Transverse colon (tissue), 4 donors: ENCODE measurements around the gene DGCR2. TPM values are rescaled to one million over a fixed set of nuclear protein-coding genes. Genes with fewer than 3 reads are reported as not detected.

Experiments
- DNase-seq: peaks from one replicate; pipeline ENCODE4 v3.0.0-alpha.2; 2019
- H3K27ac ChIP-seq, 4 donors: fragments of 200-600 bp; sonication (generic); 2 replicates each; pipeline ENCODE4 v1.5.1; 2016 to 2018; ENCODE audit warnings: inconsistent platforms in 4 of 4
- H3K27me3 ChIP-seq: fragments of 200-600 bp; sonication (generic); 2 replicates; pipeline ENCODE4 v1.5.1; 2017; ENCODE audit warnings: inconsistent platforms
- H3K36me3 ChIP-seq, 4 donors: fragments of 200-600 bp; sonication (generic); 2 replicates each; pipeline ENCODE4 v1.5.1; 2017 to 2019; ENCODE audit warnings: inconsistent platforms in 4 of 4
- H3K4me1 ChIP-seq, 4 donors: fragments of 200-600 bp; sonication (generic); 2 replicates each; pipeline ENCODE4 v1.5.1; 2017 to 2020; ENCODE audit warnings: inconsistent platforms in 4 of 4
- H3K4me3 ChIP-seq, 4 donors: fragments of 200-600 bp; sonication (generic); 1 replicate in 1 of 4; 2 replicates in 3 of 4; pipeline versions ENCODE4 v1.5.1 to v1.6.1; 2017 to 2019; ENCODE audit warnings: inconsistent platforms in 4 of 4
- H3K9me3 ChIP-seq, 2 donors: fragments of 200-600 bp; sonication (generic); 2 replicates each; pipeline ENCODE4 v1.5.1; 2017 to 2019; ENCODE audit warnings: inconsistent platforms in 2 of 2
- EP300 ChIP-seq: sonication (generic); formaldehyde crosslinking; IDR thresholded peaks from one replicate; pipeline ENCODE4 v1.6.1; 2017; ENCODE audit warnings: antibody characterized with exemption, low read depth
- POLR2A ChIP-seq: fragments of 450-650 bp; IDR thresholded peaks from one replicate; pipeline ENCODE4 v1.6.1; 2016; ENCODE audit warnings: antibody characterized with exemption, mild to moderate bottlenecking, moderate library complexity
- POLR2AphosphoS5 ChIP-seq, 3 donors: sonication (generic); formaldehyde crosslinking; IDR thresholded peaks; one replicate each; pipeline ENCODE4 v1.6.1; 2016; ENCODE audit warnings: antibody characterized with exemption in 3 of 3
- WGBS, 2 donors: methylation state at CpG; one replicate each; pipeline ENCODE4 v1.1.5; 2018; ENCODE audit warnings: low coverage in 1 of 2; 5-methylcytosine and 5-hydroxymethylcytosine counted together
- in situ Hi-C, 4 donors: fragments of 200-750 bp; cut with MboI; loops; one replicate each; pipeline versions ENCODE4 v1.15.0 to v1.15.1; 2017; ENCODE audit warnings: low sequenced_read_pairs in 3 of 4, low pct_ligation_motif_present in 1 of 4, low pct_unique_long_range_greater_than_20kb in 1 of 4
- intact Hi-C: fragments of 100-400 bp; cut with DNase I; formaldehyde crosslinking; loops from one replicate; pipeline ENCODE4 v1.15.1; 2023; ENCODE audit warnings: low total_unique reads
- total RNA-seq, 4 donors: library from RNA; depleted of rRNA; stranded (reverse); fragments of >200 nt; gene quantifications; one replicate each; pipeline ENCODE4 v1.1.0, GENCODE V29; 2016
- TF ChIP-seq, protein P1 (sequence below), 5 experiments: fragments of 200-600 bp in 3 of 5; fragments of 450-650 bp in 2 of 5; sonication (generic) in 3 of 5; IDR thresholded peaks; 1 replicate in 2 of 5; 2 replicates in 3 of 5; pipeline ENCODE4 v1.5.1; 2016 to 2017; ENCODE audit warnings: antibody characterized with exemption in 5 of 5, inconsistent platforms in 3 of 5, mild to moderate bottlenecking in 2 of 5, moderate library complexity in 1 of 5

The DGCR2 gene
- total RNA-seq, 4 donors from 2014 or later: 71.6 to 106 (median 94.3) TPM

DNA sequence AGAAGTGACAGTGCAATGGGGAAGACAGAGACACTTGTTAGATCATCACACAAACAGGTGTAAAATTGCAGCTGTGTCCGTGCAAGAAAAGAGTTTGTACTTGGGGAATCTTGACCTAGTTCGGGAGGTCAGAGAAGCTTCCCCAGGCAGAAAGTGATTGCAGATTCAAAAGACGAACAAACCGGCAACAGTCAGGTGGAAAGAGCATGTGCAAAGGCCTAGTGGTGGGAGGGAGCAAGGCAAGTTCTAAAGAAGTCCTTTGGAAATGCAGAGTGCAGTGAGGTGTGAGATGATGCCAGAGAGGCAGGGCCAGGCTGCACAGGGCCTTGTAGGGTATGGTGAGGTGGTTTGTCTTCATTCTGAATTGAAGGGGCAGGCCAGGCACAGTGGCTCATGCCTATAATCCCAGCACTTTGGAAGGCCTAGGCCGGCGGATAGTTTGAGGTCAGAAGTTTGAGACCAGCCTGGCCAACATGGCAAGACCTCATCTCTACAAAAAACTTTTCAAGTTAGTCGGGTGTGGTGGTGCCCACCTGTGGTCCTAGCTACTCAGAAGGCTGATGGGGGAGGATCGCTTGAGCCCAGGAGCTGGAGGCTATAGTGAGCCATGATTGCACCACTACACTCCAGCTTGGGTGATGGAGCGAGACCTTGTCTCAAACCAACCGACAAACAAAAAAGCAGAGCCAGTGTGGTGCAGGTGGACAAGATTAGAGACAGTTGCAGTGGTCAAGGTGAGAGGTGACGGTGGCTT lies 24.2 kb upstream of the DGCR2 start:
- Histone ChIP-seq H3K27me3 (peaks cover 36% of the 10 kb centered on the region), H3K9me3 (no peaks in the 10 kb centered on the region), H3K4me3 (no peak overlapping the region), H3K36me3 (peaks cover 0 to 9% (median 1%) of the 10 kb centered on the region in 4 donors), H3K4me1 (peaks cover 8 to 25% (median 19%) of the 10 kb centered on the region in 4 donors), H3K27ac (no peak overlapping the region)
- no peak for TF ChIP-seq EP300
- TF ChIP-seq POLR2A: no peak
- TF ChIP-seq, protein P1, sequence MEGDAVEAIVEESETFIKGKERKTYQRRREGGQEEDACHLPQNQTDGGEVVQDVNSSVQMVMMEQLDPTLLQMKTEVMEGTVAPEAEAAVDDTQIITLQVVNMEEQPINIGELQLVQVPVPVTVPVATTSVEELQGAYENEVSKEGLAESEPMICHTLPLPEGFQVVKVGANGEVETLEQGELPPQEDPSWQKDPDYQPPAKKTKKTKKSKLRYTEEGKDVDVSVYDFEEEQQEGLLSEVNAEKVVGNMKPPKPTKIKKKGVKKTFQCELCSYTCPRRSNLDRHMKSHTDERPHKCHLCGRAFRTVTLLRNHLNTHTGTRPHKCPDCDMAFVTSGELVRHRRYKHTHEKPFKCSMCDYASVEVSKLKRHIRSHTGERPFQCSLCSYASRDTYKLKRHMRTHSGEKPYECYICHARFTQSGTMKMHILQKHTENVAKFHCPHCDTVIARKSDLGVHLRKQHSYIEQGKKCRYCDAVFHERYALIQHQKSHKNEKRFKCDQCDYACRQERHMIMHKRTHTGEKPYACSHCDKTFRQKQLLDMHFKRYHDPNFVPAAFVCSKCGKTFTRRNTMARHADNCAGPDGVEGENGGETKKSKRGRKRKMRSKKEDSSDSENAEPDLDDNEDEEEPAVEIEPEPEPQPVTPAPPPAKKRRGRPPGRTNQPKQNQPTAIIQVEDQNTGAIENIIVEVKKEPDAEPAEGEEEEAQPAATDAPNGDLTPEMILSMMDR (IDR thresholded peaks at IDR 0.05): no peak
- intact Hi-C loops (no loop called here), in situ Hi-C loops (loop anchor here in 1 of 4 donors (25.0 kb wide), 1 partner anchor 491 kb away; no protein-coding TSS in a partner anchor)
- 78% methylated on average over 8 to 11 of the region's 11 CpGs for WGBS, 2 donors
- DNase-seq: no peak

DNA sequence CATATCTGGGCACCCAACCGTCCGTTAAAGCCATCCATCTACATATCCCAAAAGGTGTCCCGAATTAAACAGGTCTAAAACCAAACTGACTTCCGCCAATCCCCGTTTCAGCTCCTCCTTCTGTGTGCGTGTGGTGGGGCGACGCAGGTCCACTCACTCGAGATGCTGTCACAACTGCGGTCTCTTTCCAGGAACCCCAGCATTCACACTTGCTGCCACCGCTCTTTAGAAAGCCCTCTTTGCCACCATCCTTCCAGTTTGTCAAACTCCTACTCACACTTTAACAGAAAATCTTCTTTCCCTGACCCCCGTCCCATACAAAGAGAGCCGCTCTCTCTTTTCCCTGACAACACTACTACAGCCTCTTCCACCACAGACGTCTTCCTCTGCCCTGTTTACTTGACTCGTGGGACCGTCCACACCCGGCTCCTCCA lies 21.8 kb upstream of the DGCR2 start:
- intact Hi-C loops: no loop called here
- 0 to 4% methylated on average over 7 to 17 of the region's 17 CpGs for WGBS, 2 donors
- Histone ChIP-seq H3K36me3 (peaks cover 0 to 25% (median 11%) of the 10 kb centered on the region in 4 donors), H3K27ac (peak overlapping the region; percentile 76 to 89 (median 84)), H3K4me3 (peak overlapping the region; percentile 71 to 89 (median 80)), H3K4me1 (peaks cover 8 to 17% (median 13%) of the 10 kb centered on the region in 4 donors), H3K9me3 (no peaks in the 10 kb centered on the region), H3K27me3 (peaks cover 14% of the 10 kb centered on the region)
- no peak for TF ChIP-seq EP300
- TF ChIP-seq, protein P1 (IDR thresholded peaks at IDR 0.05): no peak
- TF ChIP-seq POLR2AphosphoS5 (IDR thresholded peaks at IDR 0.05): no peak
- no peak for TF ChIP-seq POLR2A
- no peak for DNase-seq
- in situ Hi-C loops: loop anchor here in 1 of 4 donors (25.0 kb wide), 1 partner anchor 493 kb away; no protein-coding TSS in a partner anchor

DNA sequence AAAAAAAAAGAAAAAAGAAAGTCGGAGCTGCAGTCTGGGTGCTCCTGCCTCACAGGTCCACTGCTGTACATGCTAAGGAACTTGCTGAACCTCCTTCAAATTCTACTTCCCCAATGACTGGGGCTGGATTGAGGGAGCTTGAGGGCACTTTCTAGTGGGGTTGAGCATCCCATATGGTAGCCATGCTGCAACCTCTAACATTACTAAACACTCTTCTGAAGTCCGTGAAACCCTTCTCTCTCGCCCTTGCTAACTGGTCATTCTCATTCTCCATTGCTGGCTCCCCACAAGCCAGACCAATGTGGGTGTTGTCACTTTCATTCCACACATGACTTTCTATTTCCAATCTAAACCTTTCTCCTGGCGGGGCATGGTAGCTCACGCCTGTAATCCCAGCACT lies 21.0 kb upstream of the DGCR2 start:
- WGBS, 2 donors: 88 to 93% methylated on average over 5 of the region's 5 CpGs
- TF ChIP-seq, protein P1 (IDR thresholded peaks at IDR 0.05): no peak
- TF ChIP-seq POLR2A (no peak), EP300 (no peak), POLR2AphosphoS5 (IDR thresholded peaks at IDR 0.05) (no peak)

DNA sequence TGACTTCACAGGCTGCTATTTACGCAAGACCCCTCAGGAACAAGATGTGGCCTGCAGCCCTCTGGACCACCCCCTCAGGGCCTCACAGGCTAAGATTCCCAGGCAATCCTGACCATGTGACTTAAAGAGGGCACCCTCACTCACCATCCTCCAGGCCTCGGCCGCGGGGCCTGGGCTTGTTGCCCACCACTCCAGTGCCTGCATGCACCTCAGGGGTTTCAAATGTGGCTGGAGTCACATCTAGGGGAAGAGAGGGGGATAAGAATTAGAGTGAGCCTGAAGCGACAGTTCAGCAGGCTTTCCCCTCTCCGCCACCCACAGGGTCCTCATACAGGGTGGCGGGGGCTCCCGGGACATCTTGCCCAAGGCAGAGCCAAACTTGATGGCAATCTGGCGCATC lies 20.2 kb upstream of the DGCR2 start:
- no peak overlapping the region for H3K4me3 ChIP-seq
- H3K4me1 ChIP-seq: peaks cover 8 to 15% (median 12%) of the 10 kb centered on the region in 4 donors
- 99 to 100% methylated on average over 1 to 6 of the region's 9 CpGs for WGBS, 2 donors
- no peak overlapping the region for H3K27ac ChIP-seq
- DNase-seq: no peak
- intact Hi-C loops (no loop called here), in situ Hi-C loops (loop anchor here in 1 of 4 donors (25.0 kb wide), 1 partner anchor 495 kb away; no protein-coding TSS in a partner anchor)
- no peaks in the 10 kb centered on the region for H3K9me3 ChIP-seq
- TF ChIP-seq EP300: no peak
- no peak for TF ChIP-seq POLR2A
- peaks cover 0 to 38% (median 14%) of the 10 kb centered on the region in 4 donors for H3K36me3 ChIP-seq
- no peaks in the 10 kb centered on the region for H3K27me3 ChIP-seq

More for the DNA sequence above, 21.0 kb upstream of the DGCR2 start:
- Histone ChIP-seq H3K4me1 (peaks cover 8 to 15% (median 12%) of the 10 kb centered on the region in 4 donors), H3K4me3 (no peak overlapping the region), H3K27me3 (peaks cover 6% of the 10 kb centered on the region), H3K27ac (no peak overlapping the region), H3K9me3 (no peaks in the 10 kb centered on the region), H3K36me3 (peaks cover 0 to 33% (median 14%) of the 10 kb centered on the region in 4 donors)
- in situ Hi-C loops: loop anchor here in 1 of 4 donors (25.0 kb wide), 1 partner anchor 494 kb away; no protein-coding TSS in a partner anchor
- intact Hi-C loops: no loop called here
- no peak for DNase-seq
